Vagina (tissue), 2 donors: ENCODE data around the gene ADAMTS13. TPM values are rescaled to one million over a fixed set of nuclear protein-coding genes. Genes with fewer than 3 reads are reported as not detected.

Experiments used
- DNase-seq, 2 donors: peaks; one replicate each; pipeline ENCODE4 v3.0.0-alpha.2; 2017; ENCODE audit errors: extremely low spot score in 2 of 2
- H3K27ac ChIP-seq: fragments of 200-600 bp; sonication (generic); one replicate; pipeline ENCODE4 v1.5.1; 2019
- H3K27me3 ChIP-seq: fragments of 200-600 bp; sonication (generic); one replicate; pipeline ENCODE4 v1.5.1; 2019
- H3K36me3 ChIP-seq, 2 donors: fragments of 200-600 bp; sonication (generic); one replicate each; pipeline ENCODE4 v1.5.1; 2017 to 2019
- H3K4me1 ChIP-seq: fragments of 200-600 bp; sonication (generic); one replicate; pipeline ENCODE4 v1.5.1; 2019
- H3K4me3 ChIP-seq, 2 donors: fragments of 200-600 bp; sonication (generic); 1 replicate in 1 of 2; 2 replicates in 1 of 2; pipeline ENCODE4 v1.5.1; 2016 to 2019
- H3K9me3 ChIP-seq: fragments of 200-600 bp; sonication (generic); one replicate; pipeline ENCODE4 v1.5.1; 2019
- POLR2A ChIP-seq, 2 donors: fragments of 450-650 bp; IDR thresholded peaks; one replicate each; pipeline ENCODE4 v1.6.1; 2017; ENCODE audit warnings: antibody characterized with exemption in 2 of 2, mild to moderate bottlenecking in 2 of 2, moderate library complexity in 2 of 2
- POLR2AphosphoS5 ChIP-seq, 2 donors: sonication (generic); formaldehyde crosslinking; IDR thresholded peaks; one replicate each; pipeline ENCODE4 v1.9.0; 2017; ENCODE audit warnings: antibody characterized with exemption in 2 of 2, mild to moderate bottlenecking in 2 of 2, low read depth in 1 of 2; ENCODE audit not compliant: insufficient read depth in 1 of 2
- intact Hi-C: fragments of 100-400 bp; cut with DNase I; formaldehyde crosslinking; loops from one replicate; pipeline ENCODE4 v1.15.1; 2023
- total RNA-seq: library from RNA; depleted of rRNA; stranded (reverse); fragments of >200 nt; gene quantifications from one replicate; pipeline ENCODE4 v1.2.3, GENCODE V29; 2016
- TF ChIP-seq, protein P1 (sequence below), 3 experiments: fragments of 450-650 bp in 2 of 3; fragments of 200-600 bp in 1 of 3; sonication (generic) in 1 of 3; IDR thresholded peaks; one replicate each; pipeline ENCODE4 v1.5.1; 2017 to 2019; ENCODE audit warnings: antibody characterized with exemption in 3 of 3, mild to moderate bottlenecking in 2 of 3, moderate library complexity in 2 of 3

The ADAMTS13 gene
- total RNA-seq, 1 donor from 2014 or later = 2.0 TPM

DNA sequence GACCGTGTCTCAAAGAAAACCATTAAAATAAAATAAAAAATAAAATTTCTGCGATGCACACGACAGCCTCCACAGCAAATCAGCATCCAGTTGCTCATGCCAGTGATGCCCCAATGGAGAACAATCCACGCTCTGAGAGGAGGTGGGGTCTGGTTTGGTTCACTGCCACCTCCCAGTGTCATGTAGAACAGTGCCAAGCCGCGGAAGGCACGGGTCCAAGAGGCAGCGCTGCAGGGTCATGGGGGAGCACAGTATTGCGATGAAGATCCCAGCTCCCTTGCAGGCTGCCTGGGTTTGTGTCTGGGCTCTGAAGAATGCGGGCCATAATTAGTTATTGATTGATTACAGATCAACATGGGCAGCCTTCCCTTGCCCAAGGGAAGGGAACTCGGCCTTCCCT is 31.5 kb downstream of the ADAMTS13 start:
- no peak overlapping the region for H3K27ac ChIP-seq
- H3K9me3 ChIP-seq = no peaks in the 10 kb centered on the region
- TF ChIP-seq POLR2A (IDR thresholded peaks at IDR 0.05) (no peak), POLR2AphosphoS5 (IDR thresholded peaks at IDR 0.05; ENCODE audit: insufficient read depth in 1 of 2, low read depth in 1 of 2) (no peak)
- TF ChIP-seq, protein P1, sequence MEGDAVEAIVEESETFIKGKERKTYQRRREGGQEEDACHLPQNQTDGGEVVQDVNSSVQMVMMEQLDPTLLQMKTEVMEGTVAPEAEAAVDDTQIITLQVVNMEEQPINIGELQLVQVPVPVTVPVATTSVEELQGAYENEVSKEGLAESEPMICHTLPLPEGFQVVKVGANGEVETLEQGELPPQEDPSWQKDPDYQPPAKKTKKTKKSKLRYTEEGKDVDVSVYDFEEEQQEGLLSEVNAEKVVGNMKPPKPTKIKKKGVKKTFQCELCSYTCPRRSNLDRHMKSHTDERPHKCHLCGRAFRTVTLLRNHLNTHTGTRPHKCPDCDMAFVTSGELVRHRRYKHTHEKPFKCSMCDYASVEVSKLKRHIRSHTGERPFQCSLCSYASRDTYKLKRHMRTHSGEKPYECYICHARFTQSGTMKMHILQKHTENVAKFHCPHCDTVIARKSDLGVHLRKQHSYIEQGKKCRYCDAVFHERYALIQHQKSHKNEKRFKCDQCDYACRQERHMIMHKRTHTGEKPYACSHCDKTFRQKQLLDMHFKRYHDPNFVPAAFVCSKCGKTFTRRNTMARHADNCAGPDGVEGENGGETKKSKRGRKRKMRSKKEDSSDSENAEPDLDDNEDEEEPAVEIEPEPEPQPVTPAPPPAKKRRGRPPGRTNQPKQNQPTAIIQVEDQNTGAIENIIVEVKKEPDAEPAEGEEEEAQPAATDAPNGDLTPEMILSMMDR (IDR thresholded peaks at IDR 0.05) = no peak
- intact Hi-C loops = no loop called here
- no peak overlapping the region for H3K4me3 ChIP-seq
- no peaks in the 10 kb centered on the region for H3K27me3 ChIP-seq
- no peak for DNase-seq
- H3K4me1 ChIP-seq = peaks cover 1% of the 10 kb centered on the region
- H3K36me3 ChIP-seq = no peaks in the 10 kb centered on the region

DNA sequence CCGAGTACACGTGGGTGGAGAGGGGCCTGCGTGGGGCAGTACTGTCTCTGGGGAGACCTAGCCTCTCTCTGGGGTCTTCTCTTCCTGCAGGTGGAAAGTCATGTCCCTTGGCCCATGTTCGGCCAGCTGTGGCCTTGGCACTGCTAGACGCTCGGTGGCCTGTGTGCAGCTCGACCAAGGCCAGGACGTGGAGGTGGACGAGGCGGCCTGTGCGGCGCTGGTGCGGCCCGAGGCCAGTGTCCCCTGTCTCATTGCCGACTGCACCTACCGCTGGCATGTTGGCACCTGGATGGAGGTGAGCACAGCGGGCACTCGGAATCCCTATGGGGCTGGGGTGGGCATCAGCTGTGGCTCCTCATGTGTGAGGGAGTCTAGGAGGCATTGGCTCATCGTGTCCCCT is 32.2 kb downstream of the ADAMTS13 start:
- no peaks in the 10 kb centered on the region for H3K9me3 ChIP-seq
- TF ChIP-seq POLR2AphosphoS5 (IDR thresholded peaks at IDR 0.05; ENCODE audit: insufficient read depth in 1 of 2, low read depth in 1 of 2) = no peak
- no peak for TF ChIP-seq POLR2A (IDR thresholded peaks at IDR 0.05)
- TF ChIP-seq, protein P1 (IDR thresholded peaks at IDR 0.05) = no peak
- H3K27me3 ChIP-seq = no peaks in the 10 kb centered on the region
- H3K27ac ChIP-seq = no peak overlapping the region
- H3K36me3 ChIP-seq = no peaks in the 10 kb centered on the region
- H3K4me1 ChIP-seq = peaks cover 8% of the 10 kb centered on the region
- intact Hi-C loops = no loop called here
- no peak for DNase-seq
- no peak overlapping the region for H3K4me3 ChIP-seq

DNA sequence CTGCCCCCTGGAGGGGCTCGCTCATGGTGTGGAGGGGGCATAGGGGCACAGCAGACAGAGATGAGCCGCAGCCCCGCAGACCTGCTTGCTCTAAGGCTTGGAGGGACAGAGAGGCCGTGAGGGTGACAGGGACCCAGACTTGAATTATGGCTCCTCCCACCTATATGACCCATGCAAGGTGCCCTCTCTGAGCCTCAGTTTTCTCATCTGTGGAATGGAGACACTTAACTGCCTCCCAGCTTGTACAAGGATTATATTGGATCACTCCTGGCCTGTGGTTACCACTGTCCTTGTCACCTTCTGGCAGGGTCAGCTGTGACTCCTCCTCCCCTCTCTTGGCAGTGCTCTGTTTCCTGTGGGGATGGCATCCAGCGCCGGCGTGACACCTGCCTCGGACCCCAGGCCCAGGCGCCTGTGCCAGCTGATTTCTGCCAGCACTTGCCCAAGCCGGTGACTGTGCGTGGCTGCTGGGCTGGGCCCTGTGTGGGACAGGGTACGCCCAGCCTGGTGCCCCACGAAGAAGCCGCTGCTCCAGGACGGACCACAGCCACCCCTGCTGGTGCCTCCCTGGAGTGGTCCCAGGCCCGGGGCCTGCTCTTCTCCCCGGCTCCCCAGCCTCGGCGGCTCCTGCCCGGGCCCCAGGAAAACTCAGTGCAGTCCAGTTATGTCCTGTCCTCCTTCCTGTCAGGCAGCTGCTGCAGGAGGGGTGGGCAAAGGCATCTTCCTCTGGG is 32.9 kb downstream of the ADAMTS13 start:
- Histone ChIP-seq H3K27ac (no peak overlapping the region), H3K36me3 (no peaks in the 10 kb centered on the region), H3K4me1 (peaks cover 9% of the 10 kb centered on the region), H3K27me3 (no peaks in the 10 kb centered on the region), H3K9me3 (no peaks in the 10 kb centered on the region), H3K4me3 (no peak overlapping the region)
- intact Hi-C loops = no loop called here
- no peak for DNase-seq
- TF ChIP-seq POLR2A (IDR thresholded peaks at IDR 0.05) (no peak), POLR2AphosphoS5 (IDR thresholded peaks at IDR 0.05; ENCODE audit: insufficient read depth in 1 of 2, low read depth in 1 of 2) (no peak)
- TF ChIP-seq, protein P1 (IDR thresholded peaks at IDR 0.05) = no peak

DNA sequence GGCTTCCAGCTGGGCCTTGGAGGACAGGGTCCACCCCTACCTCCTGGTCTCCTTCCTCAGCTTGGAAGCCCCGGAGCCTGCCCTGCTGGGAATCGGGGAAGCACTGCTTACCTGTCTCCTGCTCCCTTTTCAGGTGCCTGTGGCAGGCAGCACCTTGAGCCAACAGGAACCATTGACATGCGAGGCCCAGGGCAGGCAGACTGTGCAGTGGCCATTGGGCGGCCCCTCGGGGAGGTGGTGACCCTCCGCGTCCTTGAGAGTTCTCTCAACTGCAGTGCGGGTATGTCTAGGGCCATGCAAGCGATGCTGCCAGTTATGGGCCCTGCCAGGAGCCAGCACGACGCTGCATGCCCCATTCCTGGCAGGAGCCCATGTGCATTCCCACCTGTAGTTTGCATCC is 33.8 kb downstream of the ADAMTS13 start:
- TF ChIP-seq POLR2AphosphoS5 (IDR thresholded peaks at IDR 0.05; ENCODE audit: insufficient read depth in 1 of 2, low read depth in 1 of 2) (no peak), POLR2A (IDR thresholded peaks at IDR 0.05) (no peak)
- TF ChIP-seq, protein P1 (IDR thresholded peaks at IDR 0.05) = no peak
- intact Hi-C loops = no loop called here

DNA sequence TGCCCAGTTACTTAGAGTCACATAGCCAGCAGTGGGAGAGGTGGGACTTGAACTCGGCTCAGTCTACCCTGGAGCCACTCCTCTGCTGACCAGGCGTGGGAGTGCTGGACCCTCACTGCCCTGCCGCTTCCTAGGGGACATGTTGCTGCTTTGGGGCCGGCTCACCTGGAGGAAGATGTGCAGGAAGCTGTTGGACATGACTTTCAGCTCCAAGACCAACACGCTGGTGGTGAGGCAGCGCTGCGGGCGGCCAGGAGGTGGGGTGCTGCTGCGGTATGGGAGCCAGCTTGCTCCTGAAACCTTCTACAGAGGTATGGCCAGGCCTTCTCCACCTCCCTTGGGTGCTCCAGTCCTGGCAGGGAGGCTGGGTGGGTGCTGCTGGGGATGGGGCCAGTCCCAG is 34.2 kb downstream of the ADAMTS13 start:
- no peak for TF ChIP-seq POLR2AphosphoS5 (IDR thresholded peaks at IDR 0.05; ENCODE audit: insufficient read depth in 1 of 2, low read depth in 1 of 2)
- no peak for TF ChIP-seq POLR2A (IDR thresholded peaks at IDR 0.05)
- TF ChIP-seq, protein P1 (IDR thresholded peaks at IDR 0.05) = no peak
- Histone ChIP-seq H3K27ac (no peak overlapping the region), H3K36me3 (no peaks in the 10 kb centered on the region), H3K27me3 (no peaks in the 10 kb centered on the region), H3K4me1 (peaks cover 18% of the 10 kb centered on the region), H3K9me3 (no peaks in the 10 kb centered on the region), H3K4me3 (no peak overlapping the region)
- no peak for DNase-seq
- intact Hi-C loops = no loop called here

More for the DNA sequence above, 33.8 kb downstream of the ADAMTS13 start:
- H3K36me3 ChIP-seq = no peaks in the 10 kb centered on the region
- no peak for DNase-seq
- no peak overlapping the region for H3K4me3 ChIP-seq
- no peaks in the 10 kb centered on the region for H3K9me3 ChIP-seq
- peaks cover 16% of the 10 kb centered on the region for H3K4me1 ChIP-seq
- H3K27ac ChIP-seq = no peak overlapping the region
- no peaks in the 10 kb centered on the region for H3K27me3 ChIP-seq
